Esophagus squamous epithelium (tissue), 5 donors: ENCODE data around the gene MCFD2. TPM values are rescaled to one million over a fixed set of nuclear protein-coding genes. Genes with fewer than 3 reads are reported as not detected.

Experiments
- DNase-seq: peaks from one replicate; lab custom pipeline; 2025; lab: John Stamatoyannopoulos, UW
- H3K27ac ChIP-seq, 4 donors: fragments of 200-600 bp; sonication (generic); one replicate each; pipeline ENCODE4 v1.5.1; 2016 to 2019; ENCODE audit warnings: mild to moderate bottlenecking in 1 of 4
- H3K27me3 ChIP-seq, 4 donors: fragments of 200-600 bp; sonication (generic); 1 replicate in 3 of 4; 2 replicates in 1 of 4; pipeline versions ENCODE4 v1.5.1 to v1.6.0; 2017 to 2021; ENCODE audit warnings: antibody characterized with exemption in 1 of 4
- H3K36me3 ChIP-seq, 3 donors: fragments of 200-600 bp; sonication (generic); one replicate each; pipeline ENCODE4 v1.5.1; 2016 to 2019
- H3K4me1 ChIP-seq, 3 donors: fragments of 200-600 bp; sonication (generic); one replicate each; pipeline ENCODE4 v1.5.1; 2017 to 2019
- H3K4me3 ChIP-seq, 4 donors: fragments of 200-600 bp; sonication (generic); 1 replicate in 3 of 4; 2 replicates in 1 of 4; pipeline ENCODE4 v1.5.1; 2016 to 2019; ENCODE audit warnings: mild to moderate bottlenecking in 2 of 4, moderate library complexity in 1 of 4
- H3K9me3 ChIP-seq, 3 donors: fragments of 200-600 bp; sonication (generic); one replicate each; pipeline ENCODE4 v1.5.1; 2016 to 2019
- CTCF ChIP-seq, 6 experiments: fragments of 450-650 bp in 4 of 6; fragments of 200-600 bp in 2 of 6; sonication (generic) in 2 of 6; IDR thresholded peaks; one replicate each; pipeline ENCODE4 v1.5.1; 2016 to 2019; ENCODE audit warnings: antibody characterized with exemption in 6 of 6, mild to moderate bottlenecking in 4 of 6, moderate library complexity in 4 of 6
- POLR2A ChIP-seq, 4 donors: fragments of 450-650 bp; IDR thresholded peaks; one replicate each; pipeline ENCODE4 v1.6.1; 2017; ENCODE audit warnings: antibody characterized with exemption in 4 of 4, mild to moderate bottlenecking in 4 of 4, moderate library complexity in 3 of 4
- WGBS, 2 donors: methylation state at CpG; one replicate each; pipeline ENCODE4 v1.1.5; 2018; 5-methylcytosine and 5-hydroxymethylcytosine counted together
- intact Hi-C: fragments of 100-400 bp; cut with DNase I; formaldehyde crosslinking; loops from one replicate; pipeline ENCODE4 v1.15.0; 2022
- total RNA-seq, 4 donors: library from RNA; depleted of rRNA; stranded (reverse); fragments of >200 nt; gene quantifications; one replicate each; pipeline ENCODE4 v1.1.0, GENCODE V29; 2016
- donor health status: DM: yes; HTN: yes; CAD: no.

MCFD2 gene
- total RNA-seq, 4 donors from 2014 or later, result 49.7 to 62.8 (median 56.7) TPM

- DNase-seq, result no peak
These were observed 24.2 kb upstream of the MCFD2 start for GRCh38 chr2:46939626-46940359.

GRCh38 chr2:46937471-46937901 is 21.9 kb upstream of the MCFD2 start:
- Histone ChIP-seq H3K4me3 (no peak overlapping the region), H3K9me3 (no peaks in the 10 kb centered on the region), H3K4me1 (peaks cover 14 to 25% (median 15%) of the 10 kb centered on the region in 3 donors), H3K36me3 (no peaks in the 10 kb centered on the region), H3K27ac (no peak overlapping the region), H3K27me3 (no peaks in the 10 kb centered on the region)
- intact Hi-C loops, result no loop called here
- 50 to 70% methylated on average over 4 of the region's 4 CpGs for WGBS, 2 donors
- no peak for DNase-seq
- no peak for TF ChIP-seq POLR2A (IDR thresholded peaks at IDR 0.05)
- TF ChIP-seq CTCF (IDR thresholded peaks at IDR 0.05), result peak in 4 of 6 experiments; percentile 33 to 54 (median 44)

More at GRCh38 chr2:46939626-46940359, 24.2 kb upstream of the MCFD2 start:
- TF ChIP-seq POLR2A (IDR thresholded peaks at IDR 0.05) (no peak), CTCF (IDR thresholded peaks at IDR 0.05) (no peak)
- H3K4me3 ChIP-seq, result peak overlapping the region; percentile 84 to 97 (median 91)
- H3K9me3 ChIP-seq, result no peaks in the 10 kb centered on the region
- H3K36me3 ChIP-seq, result no peaks in the 10 kb centered on the region
- 64 to 77% methylated on average over 6 to 8 of the region's 13 CpGs for WGBS, 2 donors
- peak overlapping the region; percentile 92 to 97 (median 95) for H3K27ac ChIP-seq
- H3K27me3 ChIP-seq, result no peaks in the 10 kb centered on the region
- peaks cover 14 to 42% (median 30%) of the 10 kb centered on the region in 3 donors for H3K4me1 ChIP-seq
- intact Hi-C loops, result no loop called here

GRCh38 chr2:46936566-46936965 is 21.0 kb upstream of the MCFD2 start:
- H3K9me3 ChIP-seq, result no peaks in the 10 kb centered on the region
- H3K36me3 ChIP-seq, result no peaks in the 10 kb centered on the region
- intact Hi-C loops, result no loop called here
- 94 to 98% methylated on average over 5 of the region's 5 CpGs for WGBS, 2 donors
- H3K27ac ChIP-seq, result no peak overlapping the region
- no peak overlapping the region for H3K4me3 ChIP-seq
- no peak for TF ChIP-seq POLR2A (IDR thresholded peaks at IDR 0.05)
- TF ChIP-seq CTCF (IDR thresholded peaks at IDR 0.05), result no peak
- no peaks in the 10 kb centered on the region for H3K27me3 ChIP-seq
- peaks cover 13 to 16% (median 14%) of the 10 kb centered on the region in 3 donors for H3K4me1 ChIP-seq
- no peak for DNase-seq

- Histone ChIP-seq H3K36me3 (no peaks in the 10 kb centered on the region), H3K27ac (no peak overlapping the region), H3K9me3 (no peaks in the 10 kb centered on the region), H3K4me3 (no peak overlapping the region), H3K27me3 (no peaks in the 10 kb centered on the region), H3K4me1 (peaks cover 7 to 9% (median 8%) of the 10 kb centered on the region in 3 donors)
- no peak for DNase-seq
- 91 to 93% methylated on average over 5 of the region's 5 CpGs for WGBS, 2 donors
- TF ChIP-seq POLR2A (IDR thresholded peaks at IDR 0.05) (no peak), CTCF (IDR thresholded peaks at IDR 0.05) (no peak)
- intact Hi-C loops, result no loop called here
These were observed 19.5 kb upstream of the MCFD2 start for GRCh38 chr2:46935071-46935470.

GRCh38 chr2:46929612-46930011 is 14.0 kb upstream of the MCFD2 start:
- DNase-seq, result no peak
- intact Hi-C loops, result no loop called here
- Histone ChIP-seq H3K36me3 (no peaks in the 10 kb centered on the region), H3K4me1 (peaks cover 0 to 19% (median 3%) of the 10 kb centered on the region in 3 donors), H3K9me3 (no peaks in the 10 kb centered on the region), H3K27me3 (no peaks in the 10 kb centered on the region), H3K27ac (no peak overlapping the region), H3K4me3 (no peak overlapping the region)
- TF ChIP-seq CTCF (IDR thresholded peaks at IDR 0.05) (no peak), POLR2A (IDR thresholded peaks at IDR 0.05) (no peak)
- WGBS, 2 donors, result 94 to 100% methylated on average over 1 of the region's 1 CpG
